GM18499 (cell line): ENCODE results near the gene LDLRAD3.

Experiments used
- ATAC-seq: cut with Tn5 transposase; IDR thresholded peaks from one replicate; pipeline ENCODE4 v1.9.1; 2021; ENCODE audit warnings: moderate number of reproducible peaks; ENCODE audit not compliant: insufficient read depth, unreplicated experiment

LDLRAD3 gene

DNA sequence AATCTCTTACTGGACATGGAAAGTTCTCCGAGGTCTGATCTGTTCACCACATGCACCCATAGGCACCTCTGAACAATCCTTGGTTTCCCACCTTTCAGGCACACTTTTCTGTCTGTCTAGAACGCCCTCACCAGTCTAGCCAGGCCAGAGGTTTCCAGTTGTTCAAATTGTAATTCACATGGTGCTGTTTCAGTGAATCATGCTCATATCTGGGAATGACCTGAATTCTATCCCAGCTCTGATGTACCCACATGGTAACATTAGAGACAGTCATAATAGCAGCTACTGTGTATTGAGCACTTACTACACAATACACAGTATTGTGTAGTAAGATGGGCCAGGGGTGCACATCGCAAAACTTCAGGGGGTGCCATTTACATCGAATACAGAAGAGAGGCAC lies 207.1 kb downstream of the LDLRAD3 start:
- ATAC-seq = no peak

DNA sequence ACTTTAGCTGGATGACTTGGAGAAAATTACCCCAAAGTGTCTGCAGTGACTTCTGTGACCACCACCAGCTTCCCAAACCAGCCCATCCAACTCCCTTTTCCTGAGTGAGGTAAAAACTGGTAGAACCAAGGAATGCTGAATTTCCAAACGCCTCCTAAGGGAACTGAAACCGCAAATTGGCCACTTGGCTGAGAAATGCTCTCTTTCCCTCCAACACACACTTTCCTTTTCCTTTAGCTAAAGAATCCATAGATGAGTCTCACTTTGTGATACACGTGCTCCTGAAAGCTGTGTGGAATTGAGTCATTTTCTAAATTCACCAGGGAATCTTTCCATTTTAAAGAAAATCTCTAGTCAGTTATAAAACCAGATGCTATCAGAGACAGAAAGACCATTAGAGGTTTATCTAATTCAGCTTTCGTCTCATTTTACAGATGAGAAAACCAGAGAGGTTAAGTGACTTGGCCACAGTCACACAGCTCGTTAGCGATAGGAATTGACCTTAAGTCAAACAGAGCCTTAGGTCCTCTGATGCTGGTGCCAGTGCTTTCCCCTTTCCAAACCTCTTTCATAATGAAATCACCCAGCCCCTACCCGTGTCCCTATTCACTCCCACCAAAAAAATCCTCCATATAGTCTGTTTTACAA lies 208.2 kb downstream of the LDLRAD3 start:
- ATAC-seq = no peak

DNA sequence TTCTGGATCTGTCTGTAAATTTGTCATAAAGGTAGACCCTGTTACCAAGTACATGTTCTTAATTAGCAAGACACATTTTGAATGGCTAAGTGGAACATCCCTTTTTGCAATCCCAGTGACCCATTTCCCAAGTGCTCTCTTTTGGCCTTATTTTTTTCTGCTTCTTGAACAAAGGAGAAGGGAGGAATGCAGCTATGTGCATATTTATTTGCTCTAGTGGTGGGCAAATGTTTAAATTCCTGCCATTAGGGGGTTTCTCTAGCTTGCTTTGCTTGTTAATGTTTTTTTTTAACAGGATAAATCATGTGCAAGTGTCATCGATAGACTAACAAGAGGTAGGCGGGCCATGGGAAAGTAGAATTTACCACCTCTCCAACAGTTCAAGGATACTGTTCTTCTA lies 209.7 kb downstream of the LDLRAD3 start:
- no peak for ATAC-seq

DNA sequence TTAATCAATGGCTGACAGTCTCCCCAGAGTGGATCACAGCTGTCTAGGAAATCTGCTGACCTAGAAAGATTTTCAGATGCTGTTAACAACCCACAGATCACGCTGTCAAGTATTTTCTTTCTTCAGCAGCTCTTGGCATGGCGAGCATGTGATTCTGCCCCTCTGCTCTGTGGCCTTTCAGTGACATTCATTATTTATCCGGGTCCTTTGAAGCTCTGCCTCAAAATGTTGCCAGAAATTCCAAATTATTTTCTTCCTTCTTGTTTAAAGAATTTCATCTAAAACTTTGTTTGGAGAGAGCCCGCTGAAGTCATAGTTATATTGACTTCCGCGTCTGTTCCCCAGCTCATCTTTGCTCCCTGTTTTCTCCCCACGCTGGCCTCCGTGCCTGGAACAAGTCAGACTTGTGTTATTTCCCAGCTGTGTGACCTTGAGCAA lies 211.3 kb downstream of the LDLRAD3 start:
- ATAC-seq = no peak

DNA sequence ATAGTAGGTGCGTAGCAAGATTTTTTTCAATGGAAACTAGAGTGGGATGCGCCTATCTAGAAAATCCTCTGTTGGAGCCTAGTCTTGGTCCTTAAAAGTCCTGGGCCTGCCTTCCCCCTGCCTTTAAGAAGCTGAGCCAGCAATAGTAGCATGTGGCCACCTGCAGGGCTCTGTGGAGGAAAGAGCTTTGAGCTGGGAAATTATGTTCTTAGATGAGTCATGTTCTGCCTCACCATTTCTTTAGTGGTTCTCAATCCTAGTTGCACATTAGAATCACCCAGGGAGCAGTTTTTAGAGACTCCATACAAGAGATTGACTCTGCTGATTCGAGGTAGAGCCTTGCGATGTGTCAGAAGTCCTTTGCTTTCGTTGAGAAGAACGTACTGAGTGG lies 211.9 kb downstream of the LDLRAD3 start:
- ATAC-seq = no peak

DNA sequence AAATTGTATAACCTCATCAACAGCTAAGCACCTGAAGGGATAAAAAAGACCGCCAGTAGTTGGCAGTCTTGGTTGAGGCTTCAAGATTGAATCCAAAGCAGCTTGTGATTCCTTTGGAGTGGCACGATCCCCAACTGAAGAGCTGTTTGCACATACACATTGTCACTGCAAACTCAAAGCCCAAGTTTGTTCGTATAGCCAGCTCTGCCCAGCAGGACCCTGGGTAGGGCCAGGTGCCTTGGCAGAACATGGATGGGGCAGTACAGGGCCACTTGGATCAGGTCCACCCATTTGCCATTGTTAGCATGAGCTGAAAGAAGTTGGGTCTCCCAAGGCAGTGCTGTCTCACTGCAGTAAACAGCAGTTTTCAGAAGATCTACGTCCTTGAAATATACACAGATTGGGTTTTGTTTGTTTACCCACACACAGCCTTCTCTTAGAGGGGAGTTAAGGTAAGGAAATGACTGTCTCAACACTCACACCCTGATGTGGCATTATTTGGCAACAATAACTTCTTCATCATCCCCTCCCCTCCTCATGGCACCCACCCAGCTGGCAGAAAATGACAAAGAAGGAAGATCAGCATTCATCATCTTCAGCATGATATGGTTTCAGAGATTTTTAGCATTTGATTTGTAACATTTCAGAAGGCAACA lies 212.4 kb downstream of the LDLRAD3 start:
- no peak for ATAC-seq

DNA sequence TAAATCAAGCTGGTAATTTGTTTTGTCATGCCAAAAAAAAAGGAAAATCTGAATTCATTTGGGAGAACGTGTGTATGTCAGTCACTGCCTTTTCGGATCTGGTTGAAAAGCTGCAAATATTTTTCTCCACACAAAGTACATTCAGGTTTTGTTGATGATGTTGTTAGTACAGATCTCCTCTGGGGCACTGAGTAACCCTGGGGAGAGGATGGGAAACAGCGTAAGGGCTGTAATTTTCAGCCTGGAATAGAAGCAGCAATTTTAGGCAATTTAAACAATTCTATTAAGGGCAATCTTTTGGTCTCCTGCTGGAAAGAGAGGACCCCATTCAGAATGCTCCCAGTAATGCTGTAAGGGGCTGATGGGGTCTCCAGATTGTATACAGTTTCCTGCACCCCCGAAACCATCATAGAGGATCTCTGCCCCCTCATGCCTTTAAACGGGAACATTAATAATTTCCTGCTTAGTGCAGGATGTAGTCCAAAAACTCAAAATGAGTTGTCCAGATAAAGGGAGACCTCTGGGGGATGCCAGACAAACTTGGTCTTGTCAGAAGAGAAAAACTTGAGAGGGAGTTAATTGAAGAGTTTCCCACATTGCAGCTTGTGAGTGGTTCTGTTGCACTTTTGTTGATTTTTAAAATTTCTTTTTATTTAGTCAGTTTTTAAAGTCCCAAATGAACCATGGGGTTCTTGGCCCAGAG lies 213.1 kb downstream of the LDLRAD3 start:
- ATAC-seq = no peak

DNA sequence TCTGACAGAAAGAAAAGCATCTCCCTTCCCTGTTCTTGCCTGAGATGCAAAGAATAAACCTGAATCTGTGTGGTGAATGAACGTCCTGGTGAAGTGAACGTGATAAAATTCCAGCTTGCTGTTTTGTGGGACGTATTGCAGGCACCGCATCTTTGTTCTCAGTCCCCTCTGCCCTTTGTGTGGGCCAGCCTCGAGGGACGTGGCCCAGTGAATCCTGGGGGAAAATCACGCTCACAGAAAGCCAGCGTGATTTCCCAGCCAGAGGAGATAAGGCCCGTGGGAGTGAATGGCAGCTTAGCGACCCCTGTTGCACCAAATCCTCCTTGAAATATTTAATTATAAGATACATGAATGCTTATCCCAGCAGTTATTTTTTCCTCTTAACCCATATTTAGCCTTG lies 216.2 kb downstream of the LDLRAD3 start:
- no peak for ATAC-seq

DNA sequence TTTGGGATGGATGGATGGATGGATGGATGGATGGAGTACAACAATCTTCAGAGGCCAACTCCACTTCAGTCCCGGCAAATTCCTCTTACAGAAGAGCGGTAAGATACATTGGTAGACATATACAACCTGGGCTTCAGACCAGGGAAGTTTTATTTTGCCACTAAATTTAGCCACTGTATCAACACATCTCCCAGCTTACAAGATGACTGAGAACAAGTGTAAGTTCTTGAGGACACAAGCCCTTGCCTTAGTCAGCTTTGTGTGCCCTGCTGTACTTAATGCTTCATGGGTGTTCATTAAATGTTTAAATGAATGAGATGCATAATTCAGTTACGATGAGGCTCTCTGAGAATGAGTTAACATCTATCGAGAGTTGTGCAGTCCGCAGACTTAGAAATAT lies 217.7 kb downstream of the LDLRAD3 start:
- no peak for ATAC-seq

DNA sequence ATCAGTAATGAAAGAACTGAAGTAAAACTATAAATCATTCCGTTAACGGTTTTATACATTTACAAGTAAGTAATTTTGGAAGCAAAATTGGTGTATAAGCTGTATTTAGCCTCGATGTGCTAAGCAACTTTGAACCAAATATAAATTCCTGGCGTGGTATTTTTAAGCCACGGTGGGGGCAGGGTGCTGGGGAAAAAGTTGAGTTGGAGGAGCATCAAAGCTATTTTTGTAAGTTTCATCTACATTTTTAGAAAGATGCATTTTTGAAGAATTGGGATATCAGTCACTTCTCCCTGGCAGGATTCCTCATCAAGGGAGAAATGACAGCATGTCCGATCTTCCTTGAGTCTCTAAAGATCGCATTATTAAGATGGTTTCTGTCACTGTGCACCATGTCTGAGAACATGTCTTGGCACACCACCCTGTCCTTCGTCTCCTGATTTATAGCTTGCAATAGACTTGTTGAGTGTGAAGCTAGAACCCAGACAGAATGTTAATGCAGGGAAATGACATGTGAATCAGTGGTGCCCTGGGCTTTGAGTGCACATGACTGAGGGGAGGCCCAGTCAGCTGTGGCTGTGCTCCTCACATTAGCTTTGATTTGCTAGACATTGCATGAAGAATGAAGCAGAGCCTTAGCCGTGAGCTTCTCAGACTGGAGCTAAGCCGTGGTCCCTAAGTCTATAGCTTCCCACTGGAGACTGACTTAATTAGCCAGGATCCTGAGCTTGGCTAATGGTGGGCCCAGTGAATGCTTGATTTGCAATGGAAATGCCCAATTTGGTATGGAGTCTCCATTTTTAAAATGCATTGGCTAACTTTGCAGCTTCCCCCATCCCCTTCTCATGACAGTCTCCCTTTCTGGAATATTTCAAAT lies 218.4 kb downstream of the LDLRAD3 start:
- ATAC-seq = no peak

DNA sequence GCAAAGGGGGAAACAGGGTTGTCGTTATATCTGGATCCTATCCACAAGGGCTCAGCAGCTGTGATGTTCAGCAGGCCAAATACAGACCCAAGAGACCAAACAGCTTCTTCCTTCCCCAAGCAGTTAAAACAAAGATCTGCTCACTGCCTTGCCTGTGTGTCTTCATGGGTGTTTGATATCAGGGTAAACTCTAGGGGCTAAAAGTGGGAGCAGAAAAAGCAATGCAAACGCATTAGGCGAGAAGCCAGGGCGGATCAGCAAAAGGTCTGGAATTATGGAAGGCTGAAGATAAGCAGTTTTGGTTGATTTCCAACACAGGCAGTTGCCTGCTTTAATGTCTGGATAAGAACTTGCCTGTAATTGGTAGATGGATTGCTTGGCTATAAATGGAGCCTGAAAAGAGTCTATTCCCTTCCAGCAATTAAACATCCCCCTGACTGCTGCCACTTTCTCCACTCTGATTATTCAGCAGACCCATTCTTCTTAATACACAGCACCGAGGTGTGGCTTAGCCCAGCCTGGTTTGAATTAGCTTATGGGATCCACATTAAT lies 219.1 kb downstream of the LDLRAD3 start:
- ATAC-seq = no peak

DNA sequence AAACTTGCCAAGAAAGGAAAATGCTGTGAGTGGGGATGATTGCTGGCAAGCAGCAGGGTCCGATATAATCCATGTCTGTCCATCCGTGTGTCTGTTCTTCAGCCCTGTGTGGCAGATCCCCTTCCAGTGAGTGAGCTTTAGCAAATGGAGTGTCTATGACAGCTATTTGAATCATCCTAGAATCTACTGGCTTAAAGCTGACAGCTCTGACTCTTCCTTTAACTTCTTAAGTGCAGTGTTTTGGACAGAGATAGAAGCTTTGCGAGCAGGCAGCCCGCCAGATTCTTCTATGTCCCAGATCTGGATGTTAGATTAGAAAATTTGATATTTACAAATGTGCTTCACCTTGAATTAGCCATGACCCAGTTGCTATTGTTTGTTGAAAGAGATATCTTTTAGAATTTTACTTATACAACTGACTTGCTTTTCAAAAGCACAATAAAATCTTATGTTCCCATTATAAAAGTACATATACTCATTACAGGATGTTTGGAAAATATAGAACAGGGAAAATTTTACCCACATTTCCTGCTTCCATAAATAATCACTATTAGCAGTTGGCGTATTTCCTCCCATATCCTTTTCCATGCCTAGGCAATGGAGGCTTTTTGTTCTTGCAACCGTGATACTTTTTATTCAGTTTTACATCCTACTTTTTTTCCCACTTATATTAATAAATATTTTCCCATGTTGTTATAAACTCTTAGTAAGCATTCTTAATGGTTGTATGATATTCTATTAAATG lies 220.8 kb downstream of the LDLRAD3 start:
- no peak for ATAC-seq

DNA sequence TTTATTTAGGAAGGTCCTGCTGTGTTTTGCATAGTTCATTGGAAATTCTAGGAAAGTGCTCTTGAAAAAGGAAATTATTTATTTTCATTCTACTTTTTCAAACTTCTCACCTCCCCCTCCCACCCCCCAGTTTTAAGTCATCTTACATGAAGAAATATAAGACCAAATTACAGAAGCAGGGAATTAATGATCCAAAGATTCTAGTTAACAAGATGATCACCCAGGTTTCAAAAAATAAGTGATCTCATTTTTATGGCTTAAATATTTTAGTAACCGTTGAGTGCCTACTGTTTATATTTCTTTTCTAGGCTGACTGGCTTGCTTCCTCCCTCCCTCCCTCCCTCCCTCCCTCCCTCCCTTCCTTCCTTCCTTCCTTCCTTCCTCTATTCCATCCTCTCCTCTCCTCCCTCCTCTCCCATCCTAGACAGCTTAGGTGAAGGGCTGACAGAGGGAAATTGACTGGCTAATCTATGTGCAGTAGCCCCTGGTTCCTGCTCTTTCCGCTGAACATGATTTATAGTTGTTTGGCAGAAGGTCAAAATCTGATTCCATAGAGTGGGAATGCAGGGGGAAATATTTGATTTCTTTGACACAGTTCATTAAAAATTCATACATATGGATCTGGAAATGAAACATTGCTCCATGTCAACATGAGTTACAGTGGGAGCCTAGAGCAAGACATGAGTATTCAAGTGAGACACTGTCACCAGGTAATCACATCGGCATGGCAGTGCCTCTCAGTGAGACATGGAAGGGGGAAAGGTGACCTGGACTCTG lies 221.9 kb downstream of the LDLRAD3 start:
- ATAC-seq = no peak

DNA sequence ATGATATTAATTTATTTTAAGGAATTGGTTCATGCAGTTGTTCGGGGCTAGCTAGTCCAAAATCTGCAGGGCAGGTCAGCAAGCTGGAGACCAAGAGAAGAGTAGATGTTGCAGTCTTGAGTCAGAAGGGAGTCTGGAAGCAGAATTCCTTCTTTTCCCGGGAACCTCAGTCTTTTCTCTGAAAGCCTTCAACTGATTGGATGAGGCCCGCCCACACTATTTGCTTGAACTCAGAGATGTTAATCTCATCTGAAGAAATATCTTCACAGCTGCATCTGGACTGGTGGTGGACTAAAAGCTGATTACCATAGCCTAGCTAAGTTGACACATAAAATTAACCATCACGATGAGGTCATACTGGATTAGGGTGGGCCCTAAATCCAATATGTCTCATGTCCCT lies 223.2 kb downstream of the LDLRAD3 start:
- no peak for ATAC-seq

DNA sequence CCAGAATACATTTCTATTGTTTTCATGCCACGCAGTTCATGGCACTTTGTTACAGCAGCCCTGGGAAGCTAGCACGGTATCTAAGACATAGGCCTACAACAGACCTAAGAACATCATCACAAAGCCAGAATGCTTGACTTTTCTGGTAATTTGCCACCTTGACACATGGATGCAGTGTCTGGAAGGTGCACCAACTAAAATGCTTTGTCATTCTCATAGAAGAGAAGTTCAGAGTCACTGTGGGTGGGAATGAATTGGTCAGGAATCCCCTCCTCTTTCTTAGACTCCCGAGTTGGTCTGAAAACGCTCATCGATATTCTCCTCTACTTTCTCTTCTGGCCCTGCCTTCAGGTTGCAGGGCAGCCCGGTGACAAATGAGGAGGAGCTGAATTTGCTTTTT lies 223.9 kb downstream of the LDLRAD3 start:
- ATAC-seq = no peak

DNA sequence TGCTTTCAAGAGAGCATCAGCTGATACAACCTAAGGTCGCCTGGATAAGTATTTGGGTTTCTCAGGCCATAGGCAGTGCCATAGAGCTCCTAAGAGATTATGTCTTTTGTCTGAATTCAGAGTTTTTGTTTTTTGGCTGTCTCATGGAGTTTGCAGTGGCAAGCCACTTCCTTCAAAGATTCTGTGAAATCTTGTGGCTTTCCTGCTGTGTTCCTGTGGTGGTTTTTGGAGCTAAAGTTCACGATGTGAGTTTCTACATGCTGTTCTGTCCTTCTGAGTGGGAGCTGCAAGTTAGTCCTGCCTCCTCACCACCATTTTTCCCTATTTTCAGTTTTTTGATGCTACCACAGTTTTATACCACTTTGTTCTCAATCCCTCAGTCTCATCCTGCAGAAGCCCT lies 234.0 kb downstream of the LDLRAD3 start:
- no peak for ATAC-seq

DNA sequence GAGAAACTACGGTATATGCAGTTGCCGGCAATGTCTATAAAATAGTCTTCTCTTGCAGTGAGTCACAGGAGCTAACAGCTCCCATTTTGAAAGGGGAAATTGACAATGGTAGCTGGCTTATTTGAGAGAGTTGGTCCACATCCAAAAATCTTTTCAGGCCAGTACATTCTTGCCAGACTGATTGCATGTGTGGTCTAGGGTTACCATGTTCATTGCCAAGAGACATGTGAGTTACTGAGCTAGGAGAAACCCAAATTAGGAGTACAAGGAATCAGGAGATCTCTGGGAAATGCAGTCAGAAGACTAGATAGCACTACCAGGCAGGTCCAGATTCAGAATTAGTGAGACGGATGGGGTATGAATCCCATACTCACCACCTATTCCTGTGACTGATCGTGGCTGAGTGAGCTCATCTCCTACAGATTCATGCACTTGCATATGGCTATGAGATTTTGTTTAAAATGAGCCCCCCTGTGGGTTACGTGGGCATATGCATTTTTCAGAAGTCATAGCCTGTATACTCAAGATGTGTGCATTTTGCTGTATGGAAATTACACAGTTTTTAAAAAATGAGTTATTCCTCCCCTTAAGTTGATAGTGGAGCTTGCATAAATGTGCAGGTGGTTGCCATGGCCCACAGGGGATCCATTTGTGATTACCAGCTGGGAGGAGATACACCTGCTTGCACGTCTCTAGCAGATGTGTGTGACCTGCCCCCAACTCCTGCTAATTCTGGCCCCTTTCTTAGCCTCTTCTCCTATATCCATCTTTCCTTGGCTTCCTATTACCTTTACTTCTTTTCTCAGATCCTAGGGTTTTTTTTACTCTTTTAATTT lies 242.7 kb downstream of the LDLRAD3 start:
- no peak for ATAC-seq

DNA sequence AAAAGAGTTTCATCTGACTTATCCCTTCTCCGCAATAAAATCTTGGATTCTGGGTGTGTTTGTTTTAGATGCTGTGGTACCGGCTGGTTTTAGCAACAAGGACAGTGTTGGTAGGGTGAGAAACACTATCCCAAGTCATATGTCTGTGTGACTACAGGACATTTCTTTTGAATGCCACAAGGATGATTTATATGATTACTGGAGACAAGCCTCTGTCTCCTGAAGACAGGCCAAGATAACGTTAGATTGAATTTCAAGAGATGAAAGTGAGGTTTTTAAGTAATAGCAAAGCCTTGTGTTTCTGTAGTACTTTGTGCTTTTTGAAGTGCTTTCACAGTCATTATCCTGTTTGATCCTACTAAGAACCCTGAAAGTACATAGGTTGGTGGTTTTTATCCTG lies 243.8 kb downstream of the LDLRAD3 start:
- no peak for ATAC-seq
